Measurements from ENCODE around the gene LOC101059915.
"Not testable (repeated sequence)": the region's sequence is repeated elsewhere in the genome, so short reads cannot be mapped to it uniquely, and the experiment has no call there.

Gene LOC101059915

DNA sequence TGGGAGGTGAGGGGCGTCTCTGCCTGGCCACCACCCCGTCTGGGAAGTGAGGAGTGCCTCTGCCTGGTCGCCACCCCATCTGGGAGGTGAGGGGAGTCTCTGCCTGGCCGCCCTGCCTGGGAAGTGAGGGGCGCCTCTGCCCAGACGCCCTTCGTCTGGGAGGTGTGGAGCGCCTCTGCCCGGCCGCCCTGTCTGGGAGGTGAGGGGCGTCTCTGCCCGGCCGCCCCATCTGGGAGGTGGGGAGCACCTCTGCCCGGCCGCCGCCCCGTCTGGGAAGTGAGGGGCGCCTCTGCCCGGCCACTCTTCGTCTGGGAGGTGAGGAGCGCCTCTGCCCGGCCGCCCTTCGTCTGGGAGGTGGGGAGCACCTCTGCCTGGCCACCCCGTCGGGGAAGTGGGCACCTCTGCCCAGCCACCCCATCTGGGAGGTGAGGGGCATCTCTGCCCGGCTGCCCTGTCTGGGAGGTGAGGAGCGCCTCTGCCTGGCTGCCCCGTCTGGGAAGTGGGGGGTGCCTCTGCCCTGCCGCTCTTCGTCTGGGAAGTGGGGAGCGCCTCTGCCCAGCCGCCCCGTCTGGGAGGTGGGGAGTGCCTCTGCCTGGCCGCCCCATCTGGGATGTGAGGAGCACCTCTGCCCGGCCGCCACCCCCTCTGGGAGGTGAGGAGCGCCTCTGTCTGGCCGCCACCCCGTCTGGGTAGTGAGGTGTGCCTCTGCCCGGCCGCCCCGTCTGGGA is 8.9 kb downstream of the LOC101059915 start:
- DNase-seq: not testable (repeated sequence)

DNA sequence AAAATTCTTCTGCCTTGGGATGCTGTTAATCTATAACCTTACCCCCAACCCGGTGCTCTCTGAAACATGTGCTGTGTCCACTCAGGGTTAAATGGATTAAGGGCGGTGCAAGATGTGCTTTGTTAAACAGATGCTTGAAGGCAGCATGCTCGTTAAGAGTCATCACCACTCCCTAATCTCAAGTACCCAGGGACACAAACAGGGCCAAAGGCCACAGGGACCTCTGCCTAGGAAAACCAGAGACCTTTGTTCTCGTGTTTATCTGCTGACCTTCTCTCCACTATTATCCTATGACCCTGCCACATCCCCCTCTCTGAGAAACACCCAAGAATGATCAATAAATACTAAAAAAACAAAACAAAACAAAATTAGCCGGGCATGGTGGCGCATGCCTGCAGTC is 9.8 kb downstream of the LOC101059915 start:
- DNase-seq: not testable (repeated sequence)

DNA sequence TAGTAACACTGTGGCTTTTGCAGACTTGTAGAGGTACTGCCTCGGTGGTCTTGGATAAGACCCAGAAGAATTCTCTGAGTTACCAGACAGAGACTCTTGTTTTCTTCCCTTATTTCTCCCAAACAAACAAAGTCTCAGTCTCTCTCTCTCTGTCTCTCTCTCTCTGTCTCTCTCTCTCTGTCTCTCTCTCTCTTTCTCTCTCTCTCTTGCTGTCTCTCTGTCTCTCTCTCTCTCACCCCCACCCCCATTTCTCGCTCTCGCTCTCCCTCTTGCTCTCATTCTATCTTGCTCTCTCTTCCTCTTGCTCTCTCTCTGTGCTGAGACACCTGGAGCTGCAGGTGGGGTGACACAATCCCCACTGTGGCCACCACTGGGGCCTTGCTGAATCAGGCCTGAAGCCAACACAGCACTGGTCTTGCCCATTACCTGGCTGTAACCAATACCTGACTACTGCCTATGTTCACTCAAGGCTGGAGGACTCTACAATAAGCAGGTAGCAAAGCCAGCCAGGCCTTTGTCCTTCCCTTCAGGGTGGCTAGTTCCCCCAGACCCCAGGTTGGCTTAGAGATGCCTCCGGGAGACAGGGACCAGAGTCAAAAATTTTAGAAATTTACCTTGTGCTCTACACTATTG is 12.3 kb downstream of the LOC101059915 start:
- no peak for DNase-seq

DNA sequence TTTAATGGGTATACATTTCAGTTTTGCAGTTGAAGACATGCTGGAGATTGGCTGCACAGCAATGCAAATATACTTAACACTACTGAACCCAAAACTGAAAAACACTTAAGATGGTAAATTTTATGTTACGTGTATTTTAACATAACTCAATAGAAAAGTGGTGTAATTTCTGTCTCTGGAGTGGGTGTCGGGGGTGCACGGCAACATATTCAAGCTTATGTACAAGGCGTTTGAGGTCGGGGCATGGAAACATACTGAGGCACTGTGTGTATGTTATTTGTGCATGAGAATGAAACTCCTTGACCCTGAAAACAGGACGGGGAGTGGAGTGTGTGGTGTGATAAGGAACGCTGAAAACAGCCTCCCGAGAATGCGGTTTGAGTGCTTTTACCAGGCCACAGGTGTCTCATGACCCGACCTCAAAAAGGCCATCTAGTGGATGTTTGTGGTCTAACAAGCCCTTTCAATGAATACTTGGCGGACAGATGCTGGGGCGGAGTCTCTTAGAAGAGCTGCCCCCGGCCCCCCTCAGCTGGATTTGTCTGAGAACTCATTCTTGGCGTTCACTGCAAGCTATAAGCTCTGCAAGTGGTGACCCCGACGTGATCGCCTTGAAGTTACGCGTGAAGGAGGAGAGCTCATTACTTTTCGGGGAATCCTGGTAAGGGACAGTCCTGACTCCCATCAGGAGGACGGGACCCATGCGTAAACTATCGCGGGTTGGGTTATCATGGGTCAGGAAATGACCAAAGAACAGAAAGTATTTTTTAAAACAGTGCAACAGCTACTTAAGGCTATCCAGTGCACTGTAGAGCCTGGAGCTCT is 29.5 kb downstream of the LOC101059915 start:
- DNase-seq: not testable (repeated sequence)

DNA sequence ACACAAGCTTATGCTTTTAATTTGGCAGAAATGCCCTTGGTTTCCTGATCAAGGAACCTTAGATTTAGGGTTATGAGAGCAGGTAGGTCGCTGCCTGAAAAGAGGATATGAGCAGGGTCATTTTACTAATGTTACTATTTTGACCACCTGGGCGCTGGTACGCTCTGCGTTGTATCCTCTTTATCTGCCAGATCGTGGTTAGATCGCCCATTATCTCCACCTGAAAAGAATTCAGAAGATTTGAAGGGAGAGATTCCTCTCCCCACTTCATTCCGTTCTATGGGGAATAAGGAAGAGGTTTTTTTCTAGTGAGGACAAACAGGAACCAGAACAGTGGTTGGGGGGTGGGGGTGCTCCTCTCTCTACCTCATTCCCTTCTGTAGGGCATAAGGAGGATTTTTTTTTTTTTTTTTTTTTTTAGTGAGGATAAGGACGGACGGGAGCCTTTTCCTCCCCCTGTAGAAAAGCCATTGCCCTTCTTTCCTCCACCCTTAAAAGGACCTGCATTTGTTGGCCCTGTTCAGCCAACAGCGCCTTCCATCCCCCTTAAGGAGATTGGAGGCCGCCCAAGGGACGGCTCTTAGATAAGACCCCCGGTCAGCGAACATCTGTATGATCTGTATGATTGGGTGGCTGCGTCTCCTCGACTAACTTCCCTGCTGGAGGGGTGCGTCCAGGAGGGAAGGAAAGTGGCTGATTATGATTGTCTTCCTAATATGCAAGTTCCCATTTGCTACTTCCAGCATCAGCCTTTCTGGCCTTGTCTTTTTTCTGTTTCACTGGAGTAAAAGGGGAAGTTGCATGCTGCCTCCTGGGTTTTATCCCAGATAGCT is 30.3 kb downstream of the LOC101059915 start:
- DNase-seq: not testable (repeated sequence)

DNA sequence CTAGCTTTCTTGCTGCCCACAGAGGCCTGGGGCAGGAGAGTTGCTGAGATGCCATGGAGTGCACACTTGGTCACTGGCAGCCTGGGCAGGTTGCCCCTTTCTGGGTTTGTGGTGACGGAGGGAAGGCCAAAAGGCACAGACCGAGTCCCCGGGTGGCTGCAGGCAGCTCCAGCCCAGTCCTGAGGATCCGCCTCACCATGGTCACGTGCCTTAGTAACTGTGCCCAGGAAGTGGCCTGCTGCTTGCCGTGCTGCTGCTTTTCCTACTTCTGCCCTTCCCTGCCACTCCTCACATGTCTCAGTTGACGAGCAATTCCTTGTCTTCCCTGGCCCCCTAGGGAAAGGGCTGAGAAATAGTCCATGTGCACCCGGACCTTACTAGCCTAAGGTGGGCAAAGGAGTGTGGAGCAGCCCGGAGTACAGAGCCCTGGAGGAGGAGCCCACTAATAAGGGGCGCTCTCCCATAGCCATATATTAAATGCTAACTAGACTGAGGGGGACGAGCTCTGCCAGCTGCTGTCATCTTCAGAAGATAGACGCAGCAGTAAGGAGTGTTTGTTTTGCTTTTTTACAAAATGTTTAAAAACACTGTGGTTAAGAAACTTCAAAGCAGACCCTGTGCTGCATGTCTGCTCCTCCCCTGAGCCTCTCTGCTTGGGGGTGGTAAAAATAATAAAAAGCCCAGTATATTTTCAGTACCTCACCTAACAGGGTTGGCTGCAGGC is 31.1 kb downstream of the LOC101059915 start:
- DNase-seq: not testable (repeated sequence)

DNA sequence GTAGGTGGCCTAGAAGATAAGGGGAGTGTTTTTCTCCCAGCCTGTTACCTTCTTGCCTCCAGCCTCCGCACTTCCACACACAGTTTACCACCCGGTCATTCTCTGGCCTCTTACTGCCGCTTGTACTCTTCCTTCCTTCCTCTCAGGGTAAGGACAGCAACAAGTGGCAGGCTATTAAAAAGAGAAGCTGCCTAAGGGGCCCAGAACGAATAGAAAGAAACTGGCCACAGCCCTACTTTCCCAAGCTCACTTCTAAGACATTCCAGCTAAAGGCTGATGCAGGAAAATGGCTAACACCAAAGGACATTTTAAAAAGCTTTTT is 31.6 kb downstream of the LOC101059915 start:
- DNase-seq: not testable (repeated sequence)

DNA sequence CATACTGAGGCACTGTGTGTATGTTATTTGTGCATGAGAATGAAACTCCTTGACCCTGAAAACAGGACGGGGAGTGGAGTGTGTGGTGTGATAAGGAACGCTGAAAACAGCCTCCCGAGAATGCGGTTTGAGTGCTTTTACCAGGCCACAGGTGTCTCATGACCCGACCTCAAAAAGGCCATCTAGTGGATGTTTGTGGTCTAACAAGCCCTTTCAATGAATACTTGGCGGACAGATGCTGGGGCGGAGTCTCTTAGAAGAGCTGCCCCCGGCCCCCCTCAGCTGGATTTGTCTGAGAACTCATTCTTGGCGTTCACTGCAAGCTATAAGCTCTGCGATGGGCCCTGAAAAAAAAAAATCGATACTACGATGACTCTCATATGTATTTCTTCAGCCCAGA is 35.5 kb downstream of the LOC101059915 start:
- DNase-seq: not testable (repeated sequence)

DNA sequence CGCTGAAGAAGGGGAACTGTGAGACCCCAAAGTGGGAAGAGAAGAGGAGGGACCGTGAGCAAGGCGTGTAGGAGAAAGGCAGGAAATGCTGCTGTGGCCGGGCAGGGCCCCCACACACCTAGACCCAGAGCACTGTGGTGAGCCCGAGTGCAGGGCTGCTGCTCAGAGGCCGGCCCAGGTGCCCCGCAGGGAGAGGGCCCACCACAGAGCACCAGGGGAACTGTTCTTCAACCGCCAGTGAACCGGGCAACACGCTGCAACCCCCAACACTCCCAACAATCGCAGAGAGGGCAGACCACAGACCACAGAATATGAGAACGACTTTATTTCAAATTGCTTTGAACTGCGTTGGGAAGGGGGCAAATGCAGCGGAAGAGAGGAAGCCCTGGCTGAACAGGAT is 46.7 kb downstream of the LOC101059915 start:
- DNase-seq: not testable (repeated sequence)

DNA sequence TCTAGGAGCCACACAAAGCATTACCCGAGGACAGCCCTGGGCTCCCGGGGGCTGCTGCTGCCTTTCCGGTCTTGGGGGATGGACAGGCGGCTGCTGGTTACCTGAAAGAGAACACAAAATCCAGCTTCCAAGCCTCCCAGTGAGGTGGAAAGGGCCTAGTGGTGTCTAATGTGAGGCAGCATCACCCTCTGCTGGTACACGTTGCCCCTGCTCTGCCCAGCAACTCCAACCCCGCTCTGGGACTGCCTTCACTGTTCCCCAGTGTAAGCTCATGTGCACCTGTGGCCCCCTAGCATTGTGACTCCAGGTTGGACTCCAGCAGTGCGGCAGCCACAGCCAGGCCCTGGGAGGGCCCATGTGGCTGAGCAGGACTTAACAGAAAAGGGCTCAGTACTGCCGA is 48.2 kb downstream of the LOC101059915 start:
- not testable (repeated sequence) for DNase-seq

DNA sequence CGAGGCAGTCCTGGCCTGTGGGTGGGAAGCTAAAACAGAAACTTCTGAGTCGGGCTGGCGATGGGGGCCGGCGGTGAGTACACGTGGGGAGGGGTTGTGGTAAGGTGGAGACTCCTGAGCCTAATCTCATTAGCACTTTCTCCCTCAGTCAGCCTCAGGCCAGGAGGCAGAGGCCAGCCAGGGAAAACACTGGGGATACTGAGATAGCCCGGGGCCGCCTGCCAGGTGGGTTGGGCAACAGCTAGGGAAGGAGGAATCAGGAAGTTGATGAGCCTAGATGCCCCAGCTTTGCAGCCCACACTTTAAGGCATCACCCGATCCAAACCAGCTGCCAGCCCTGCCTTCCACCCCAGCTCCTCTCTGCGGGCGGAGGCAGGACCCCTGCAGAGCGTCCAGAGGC is 49.0 kb downstream of the LOC101059915 start:
- not testable (repeated sequence) for DNase-seq

DNA sequence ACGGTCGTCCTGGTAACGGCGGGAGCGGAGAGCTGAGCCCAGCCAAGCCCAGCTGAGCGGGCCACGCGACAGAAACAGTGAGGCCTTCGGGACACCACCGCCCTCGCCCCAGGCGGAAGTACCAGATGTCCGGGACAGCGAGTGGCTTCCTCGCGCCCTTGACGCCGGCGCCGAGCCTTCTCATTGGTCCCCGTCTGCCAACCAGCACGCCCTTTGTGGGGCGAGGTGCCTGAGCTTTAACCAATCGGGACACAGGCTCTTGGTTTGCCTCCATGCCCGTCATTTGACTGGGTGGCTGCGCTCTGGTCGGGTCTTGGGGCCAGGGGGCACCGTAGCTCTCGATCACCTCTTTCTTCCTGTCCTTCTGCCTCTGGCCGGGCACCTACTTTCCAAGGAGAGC is 50.8 kb downstream of the LOC101059915 start, which contains the start of gene CXorf49:
Gene CXorf49 (minus strand): TSS at position 101 of the 400 bp plus-strand sequence. CDS start 134 bp downstream, outside the sequence.
- not testable (repeated sequence) for DNase-seq

DNA sequence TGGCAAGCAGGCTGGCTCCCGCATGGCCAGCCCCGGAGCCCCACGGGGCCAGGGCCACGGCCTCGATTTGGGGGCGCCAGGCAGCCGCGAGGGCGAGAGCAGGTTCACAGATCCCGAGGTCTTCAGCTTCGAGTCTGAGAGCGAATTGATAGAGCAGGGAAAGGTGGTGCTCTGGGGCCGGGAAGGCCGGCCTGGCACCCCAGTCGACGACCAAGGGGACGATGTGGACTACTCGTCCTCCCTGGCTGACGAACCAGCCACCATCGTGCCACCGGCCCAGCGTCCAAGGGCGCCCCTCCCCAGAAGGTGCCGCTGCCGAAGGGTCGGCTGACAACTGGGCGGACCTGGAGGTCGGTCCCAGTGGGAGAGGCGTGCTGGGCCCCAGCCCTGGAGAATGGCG is 51.8 kb downstream of the LOC101059915 start:
- DNase-seq: not testable (repeated sequence)

DNA sequence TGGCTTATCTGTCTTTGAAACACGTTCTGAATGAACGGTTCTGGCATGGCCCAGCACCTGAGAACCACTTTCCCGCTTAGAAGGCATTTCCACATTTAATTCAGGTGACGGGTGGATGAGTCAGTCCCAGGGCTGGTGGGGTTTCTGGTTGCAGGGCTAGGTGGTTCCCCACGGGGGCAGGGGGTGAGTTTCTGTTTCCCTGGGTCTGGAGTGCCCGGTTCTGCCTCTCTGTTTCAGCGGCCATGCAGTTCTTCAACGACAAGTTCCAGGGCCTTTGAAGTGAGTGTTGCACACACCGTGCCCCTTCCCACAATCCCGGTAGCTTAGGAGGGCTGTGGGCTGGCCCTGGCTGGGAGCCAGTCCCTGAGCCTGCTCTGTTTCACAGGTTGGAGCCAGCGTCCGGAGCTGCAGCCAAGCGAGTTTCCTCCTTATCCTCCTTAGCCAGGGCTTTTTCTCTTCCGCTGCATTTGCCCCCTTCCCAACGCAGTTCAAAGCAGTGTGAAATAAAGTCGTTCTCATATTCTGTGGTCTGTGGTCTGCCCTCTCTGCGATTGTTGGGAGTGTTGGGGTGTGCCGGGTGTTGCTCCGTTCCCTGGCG is 53.0 kb downstream of the LOC101059915 start:
- DNase-seq: not testable (repeated sequence)

Data from NCI-H2029 (cell line).